Sigmoid colon (tissue), 4 donors: ENCODE data around the gene SIRT6.

Experiments
- CTCF ChIP-seq, 4 experiments: fragments of 450-650 bp in 3 of 4; fragments of 200-600 bp in 1 of 4; IDR thresholded peaks; one replicate each; pipeline ENCODE4 v1.5.1; 2016 to 2019; ENCODE audit warnings: antibody characterized with exemption in 4 of 4, mild to moderate bottlenecking in 3 of 4, moderate library complexity in 2 of 4
- EP300 ChIP-seq, 4 donors: sonication (generic); formaldehyde crosslinking; IDR thresholded peaks; one replicate each; pipeline ENCODE4 v1.6.1; 2017; ENCODE audit warnings: antibody characterized with exemption in 4 of 4
- POLR2A ChIP-seq, 2 donors: fragments of 450-650 bp; IDR thresholded peaks; one replicate each; pipeline ENCODE4 v1.6.1; 2016; ENCODE audit warnings: antibody characterized with exemption in 2 of 2, mild to moderate bottlenecking in 2 of 2, moderate library complexity in 2 of 2
- POLR2AphosphoS5 ChIP-seq, 4 donors: sonication (generic); formaldehyde crosslinking; IDR thresholded peaks; one replicate each; pipeline ENCODE4 v1.6.1; 2017; ENCODE audit warnings: antibody characterized with exemption in 4 of 4

- TF ChIP-seq CTCF (IDR thresholded peaks at IDR 0.05) = no peak
- TF ChIP-seq POLR2A (IDR thresholded peaks at IDR 0.05) = no peak
- TF ChIP-seq EP300 (IDR thresholded peaks at IDR 0.05) = no peak
- no peak for TF ChIP-seq POLR2AphosphoS5 (IDR thresholded peaks at IDR 0.05)
Observed at GRCh38 chr19:4154571-4155312, 27.6 kb downstream of the SIRT6 start.
